GM15510 (cell line): ENCODE results near the gene TUSC1.

Experiments used
- POLR2A ChIP-seq: IDR thresholded peaks from 3 replicates; pipeline ENCODE4 v1.6.1; 2011; ENCODE audit warnings: borderline replicate concordance; ENCODE audit not compliant: insufficient read length; ENCODE audit errors: extremely low read depth

TUSC1 gene

DNA sequence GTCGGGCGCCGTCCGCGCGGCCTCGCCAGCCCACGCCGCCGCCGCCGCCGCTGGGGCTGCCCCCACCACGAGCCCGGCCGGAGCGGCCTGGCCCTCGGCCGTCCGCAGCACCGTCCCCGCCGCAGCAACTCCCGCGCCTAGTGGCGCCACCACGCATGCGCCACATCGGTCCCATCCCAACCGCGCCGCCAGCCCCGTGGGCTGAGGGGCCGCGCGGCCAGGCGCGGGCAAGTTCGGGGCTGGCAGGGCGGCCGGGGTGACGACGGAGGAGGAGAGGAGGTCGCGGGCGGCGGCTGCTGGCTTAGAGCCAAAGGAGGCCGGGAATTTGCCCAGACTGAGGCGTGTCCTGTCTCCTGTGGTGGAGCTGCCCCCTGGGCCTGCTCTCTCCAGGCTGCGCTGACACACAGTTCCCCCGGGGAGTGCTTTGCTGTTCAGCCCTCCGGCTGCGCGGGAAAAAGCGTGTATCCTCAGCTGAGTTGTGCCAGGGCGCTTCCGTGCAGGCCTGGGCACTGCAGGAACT is at the start of gene TUSC1:
TSS of gene TUSC1 (minus strand) at position 298 of the 520 bp plus-strand sequence. CDS start at position 166, 132 bp downstream.
- peak; percentile 23 for TF ChIP-seq POLR2A

DNA sequence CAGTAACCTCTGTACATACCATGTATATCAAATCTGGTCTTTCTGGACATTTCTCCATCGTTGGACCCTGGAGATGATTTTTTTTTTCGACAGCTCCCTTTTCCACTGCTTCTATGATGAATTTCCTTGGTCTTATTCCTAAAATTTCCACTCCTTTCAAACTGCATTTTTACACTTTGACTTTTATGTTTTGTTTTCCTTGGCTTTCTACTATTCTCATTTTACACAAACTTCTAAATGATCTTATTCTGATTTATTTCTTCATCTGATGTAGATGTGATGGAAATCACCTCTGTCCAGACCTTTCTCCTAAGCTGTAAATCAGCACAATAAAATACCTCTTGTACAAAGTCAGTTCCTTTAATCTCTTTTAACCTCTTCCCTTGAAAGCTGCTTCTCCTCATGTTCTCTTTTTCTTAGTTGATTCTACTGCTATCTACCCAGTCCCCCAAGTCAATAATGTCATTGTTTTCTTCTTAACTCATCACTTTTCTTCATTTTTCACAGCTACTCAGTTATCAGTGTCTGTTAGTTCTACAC is 48.7 kb upstream of the TUSC1 start:
- TF ChIP-seq POLR2A: no peak

DNA sequence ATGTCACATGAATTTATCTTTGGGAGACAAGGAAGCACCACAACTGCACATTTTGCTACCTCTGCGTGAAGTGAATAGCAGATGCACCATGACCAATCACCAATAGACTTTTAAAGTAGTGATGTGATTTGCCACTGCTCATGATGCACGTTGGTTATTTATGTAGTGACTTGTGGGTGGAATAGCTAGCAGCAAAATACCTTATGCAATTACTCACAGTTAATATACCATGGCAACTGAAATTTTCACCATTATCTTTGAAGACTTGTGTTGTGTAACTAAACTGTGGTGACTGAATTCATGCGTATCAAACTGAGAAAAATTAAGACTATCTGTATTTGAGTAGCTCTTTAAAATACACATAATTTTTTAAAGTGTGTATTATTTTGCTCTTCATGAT is 46.2 kb upstream of the TUSC1 start:
- no peak for TF ChIP-seq POLR2A

DNA sequence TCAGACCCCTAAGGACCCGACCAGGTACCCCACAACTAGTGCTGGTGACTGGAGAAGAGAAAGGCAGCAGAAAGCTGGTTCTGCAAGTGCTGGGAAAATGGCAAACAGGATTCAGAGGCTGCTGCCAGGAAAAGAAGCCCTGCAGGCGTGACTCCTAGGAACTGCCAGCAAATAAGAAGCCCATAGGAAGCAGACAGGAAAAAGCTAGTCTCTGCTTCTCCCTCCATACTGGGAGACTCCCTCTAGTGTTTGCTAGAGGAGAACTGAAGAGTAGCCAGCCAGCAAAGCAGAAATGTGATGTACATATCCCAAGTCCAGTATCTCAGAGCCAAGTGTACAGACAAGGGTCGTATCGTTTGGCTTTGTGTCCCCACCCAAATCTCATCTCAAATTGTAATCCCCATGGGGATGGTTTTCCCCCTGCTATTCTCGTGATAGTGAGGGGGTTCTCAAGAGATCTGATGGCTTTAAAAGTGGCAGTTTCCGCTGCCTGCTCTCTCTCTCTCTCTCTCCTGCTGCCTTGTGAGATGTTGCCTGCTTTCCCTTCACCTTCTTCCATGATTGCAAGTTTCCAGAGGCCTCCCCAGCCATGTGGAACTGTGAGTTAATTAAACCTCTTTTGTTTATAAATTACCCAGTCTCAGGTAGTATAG is 38.1 kb upstream of the TUSC1 start:
- no peak for TF ChIP-seq POLR2A

DNA sequence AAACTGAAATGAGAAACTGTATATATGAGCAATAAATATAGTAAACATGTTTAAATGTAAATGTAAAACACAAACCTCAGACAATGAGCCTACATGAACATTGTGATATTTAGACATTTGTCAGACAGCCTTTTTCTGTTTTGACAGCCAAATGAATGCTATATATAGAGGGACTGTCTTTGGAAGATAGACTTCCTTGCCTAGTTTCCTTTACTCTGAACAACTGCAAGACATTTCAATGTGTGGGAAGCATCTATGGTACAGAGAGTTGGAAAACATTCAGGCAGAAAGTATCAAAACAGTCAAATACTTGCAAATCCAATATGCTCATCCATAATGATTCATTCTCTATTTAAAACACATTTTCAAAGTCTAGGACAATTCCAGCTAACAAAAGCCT is 31.7 kb upstream of the TUSC1 start:
- no peak for TF ChIP-seq POLR2A

DNA sequence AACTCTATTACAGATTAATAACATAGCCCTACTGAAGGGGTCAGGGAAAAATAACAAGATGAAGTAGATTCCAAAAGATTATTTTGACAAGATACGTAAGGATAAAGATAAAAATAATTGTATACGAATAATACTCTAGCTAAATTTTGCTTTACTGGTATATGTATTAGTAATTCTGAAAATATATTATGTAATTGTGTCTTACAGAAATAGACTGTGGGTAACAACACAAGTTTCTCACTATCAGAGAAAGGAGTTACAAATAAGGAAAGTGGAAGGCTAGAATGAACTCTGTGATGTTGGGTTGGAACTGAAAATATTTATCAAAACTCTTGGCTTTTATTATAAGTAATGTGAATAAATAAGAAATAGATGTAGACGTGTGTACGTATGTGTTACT is 26.6 kb upstream of the TUSC1 start:
- TF ChIP-seq POLR2A: no peak

DNA sequence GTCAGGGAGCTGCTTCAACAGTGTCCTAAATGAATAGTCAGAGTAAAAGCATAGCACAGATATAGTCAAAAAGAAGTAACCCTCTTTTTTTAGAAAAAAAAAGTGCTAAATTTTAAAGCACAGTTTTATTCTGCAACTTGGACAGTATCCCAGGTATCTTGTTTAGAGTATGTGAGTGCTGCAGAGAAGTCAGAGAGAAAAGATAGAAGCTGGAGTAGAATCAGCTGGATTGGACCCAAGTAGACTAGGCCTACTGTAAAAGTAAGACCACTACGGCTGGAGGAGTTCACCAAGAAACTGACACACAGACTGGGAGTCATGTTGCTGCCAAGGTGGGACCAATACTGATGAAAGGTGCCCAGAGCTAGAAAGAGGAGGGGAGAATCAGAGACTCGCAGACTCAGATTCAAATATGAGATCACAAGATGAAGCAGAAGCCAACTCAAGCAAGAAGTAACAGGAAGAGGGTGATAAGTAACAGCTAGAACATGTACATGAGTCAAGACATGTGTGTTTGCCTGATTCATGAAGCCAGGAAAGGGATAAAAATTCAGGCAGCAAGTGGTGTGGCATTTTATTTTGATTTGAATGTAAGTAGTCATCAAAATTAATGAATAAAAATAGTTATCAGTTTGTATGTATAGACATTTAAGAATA is 25.6 kb upstream of the TUSC1 start:
- no peak for TF ChIP-seq POLR2A

DNA sequence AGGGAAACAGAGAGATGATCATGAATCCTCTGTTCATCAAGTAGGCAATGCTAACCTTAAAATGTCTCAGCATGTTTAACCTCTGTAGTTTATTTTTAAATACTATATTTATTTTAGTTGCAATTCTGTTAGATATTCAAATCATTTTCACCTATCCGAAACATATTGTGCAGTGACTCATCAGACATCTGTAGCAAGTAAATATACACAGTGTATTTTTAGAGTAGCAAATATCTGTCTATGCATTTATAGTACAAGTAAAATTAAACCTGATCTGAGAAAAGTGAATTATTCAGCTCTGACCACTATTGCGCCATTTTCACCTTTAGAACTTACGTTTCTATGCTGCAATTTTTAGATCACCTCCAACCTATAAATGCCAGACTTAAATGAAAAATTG is 24.3 kb upstream of the TUSC1 start:
- TF ChIP-seq POLR2A: no peak

DNA sequence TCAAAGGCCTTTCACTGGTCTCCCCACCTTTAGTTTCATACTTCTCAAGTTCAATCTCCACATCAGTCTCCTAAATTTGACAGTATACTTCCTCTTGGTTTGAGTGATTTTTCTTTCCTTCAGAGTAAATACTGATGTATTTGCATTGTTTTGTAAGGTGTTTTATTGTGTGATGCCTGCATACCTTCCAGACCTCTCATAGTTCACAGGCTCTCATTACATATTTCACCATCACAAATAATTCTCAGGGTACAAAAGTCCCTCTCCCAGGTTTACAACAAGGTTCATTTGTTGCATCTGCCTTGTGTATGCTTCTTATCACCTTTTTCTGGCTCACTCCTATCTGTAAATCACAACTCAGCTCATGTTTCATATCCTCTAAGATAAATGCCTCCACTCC is 22.2 kb upstream of the TUSC1 start:
- TF ChIP-seq POLR2A: no peak

DNA sequence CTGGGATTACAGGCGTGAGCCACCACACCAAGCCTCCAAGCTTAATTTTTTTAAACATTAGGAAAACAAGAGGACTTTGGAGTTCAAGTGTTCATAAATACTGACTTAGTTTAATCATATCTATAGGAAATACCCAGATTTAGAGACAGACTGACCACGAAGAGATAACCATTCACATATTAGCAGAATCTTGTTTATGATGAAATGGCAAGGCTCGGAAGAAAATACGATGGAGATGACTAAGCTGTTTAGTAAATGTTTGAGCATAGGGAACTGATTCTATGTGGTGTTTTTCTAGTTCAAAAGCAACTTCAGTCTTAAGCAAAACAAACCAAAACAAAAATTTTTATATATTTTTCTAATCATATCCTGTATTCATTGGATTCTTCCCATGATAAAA is 13.5 kb upstream of the TUSC1 start:
- TF ChIP-seq POLR2A: no peak

DNA sequence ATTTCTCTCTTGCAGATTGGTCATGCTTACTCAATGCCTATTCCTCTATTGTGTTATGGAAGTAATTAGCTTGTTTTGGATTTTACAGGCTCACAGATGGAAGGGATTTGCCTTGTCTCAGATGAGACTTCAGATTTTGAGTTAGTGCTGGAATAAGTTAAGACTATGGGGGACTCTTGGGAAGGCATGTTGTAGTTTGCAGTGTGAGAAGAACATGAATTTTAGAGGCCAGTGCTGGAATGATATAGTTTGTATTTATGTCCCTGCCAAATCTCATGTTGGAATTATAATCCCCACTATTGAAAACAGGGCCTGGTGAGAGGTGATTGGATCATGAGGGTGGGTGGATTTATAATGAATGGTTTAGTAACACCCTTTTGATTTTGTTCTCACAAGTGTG is 6.1 kb upstream of the TUSC1 start:
- TF ChIP-seq POLR2A: no peak

DNA sequence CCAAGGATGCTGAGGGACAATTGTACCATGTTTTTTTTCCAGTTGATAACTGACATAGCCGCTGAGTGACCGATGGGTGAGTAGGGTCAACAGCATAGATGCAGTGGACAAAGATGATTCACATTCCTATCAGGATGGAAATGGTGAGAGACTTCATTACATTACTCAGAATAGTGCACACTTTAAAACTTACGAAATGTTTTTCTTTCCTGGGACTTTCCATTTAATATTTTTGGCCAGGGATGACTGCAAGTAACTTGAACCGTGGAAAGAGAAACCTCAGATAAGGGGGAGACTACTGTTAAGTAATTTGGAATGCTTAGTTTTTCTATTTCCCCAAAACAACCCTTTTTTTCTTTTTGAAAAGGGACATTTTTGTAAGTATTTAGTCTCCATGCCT is 3.0 kb upstream of the TUSC1 start:
- no peak for TF ChIP-seq POLR2A

DNA sequence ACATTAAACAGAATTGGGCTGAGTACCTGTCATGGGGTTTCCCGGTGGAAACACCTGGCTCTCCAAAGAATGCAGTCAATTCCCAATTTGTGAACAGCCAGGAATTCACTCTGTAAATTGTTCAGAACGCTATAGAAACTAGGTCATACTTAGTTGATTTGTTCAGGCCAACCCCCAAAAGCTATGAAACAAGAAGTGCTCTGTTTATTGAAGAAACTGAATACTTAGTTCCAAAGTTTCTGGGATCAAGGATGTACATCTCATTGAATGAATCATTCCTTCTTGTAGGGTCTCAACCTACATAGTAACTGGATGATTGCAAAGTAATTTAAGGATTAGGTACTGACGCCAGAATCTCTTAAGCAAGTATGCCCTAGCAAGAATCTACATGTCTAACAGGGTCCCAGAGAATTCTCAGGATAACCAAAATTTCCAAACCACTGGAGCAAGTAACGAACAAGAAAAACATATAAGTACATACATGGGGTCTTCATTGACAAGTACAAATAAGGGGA is 659 bp upstream of the TUSC1 start:
- TF ChIP-seq POLR2A: no peak

DNA sequence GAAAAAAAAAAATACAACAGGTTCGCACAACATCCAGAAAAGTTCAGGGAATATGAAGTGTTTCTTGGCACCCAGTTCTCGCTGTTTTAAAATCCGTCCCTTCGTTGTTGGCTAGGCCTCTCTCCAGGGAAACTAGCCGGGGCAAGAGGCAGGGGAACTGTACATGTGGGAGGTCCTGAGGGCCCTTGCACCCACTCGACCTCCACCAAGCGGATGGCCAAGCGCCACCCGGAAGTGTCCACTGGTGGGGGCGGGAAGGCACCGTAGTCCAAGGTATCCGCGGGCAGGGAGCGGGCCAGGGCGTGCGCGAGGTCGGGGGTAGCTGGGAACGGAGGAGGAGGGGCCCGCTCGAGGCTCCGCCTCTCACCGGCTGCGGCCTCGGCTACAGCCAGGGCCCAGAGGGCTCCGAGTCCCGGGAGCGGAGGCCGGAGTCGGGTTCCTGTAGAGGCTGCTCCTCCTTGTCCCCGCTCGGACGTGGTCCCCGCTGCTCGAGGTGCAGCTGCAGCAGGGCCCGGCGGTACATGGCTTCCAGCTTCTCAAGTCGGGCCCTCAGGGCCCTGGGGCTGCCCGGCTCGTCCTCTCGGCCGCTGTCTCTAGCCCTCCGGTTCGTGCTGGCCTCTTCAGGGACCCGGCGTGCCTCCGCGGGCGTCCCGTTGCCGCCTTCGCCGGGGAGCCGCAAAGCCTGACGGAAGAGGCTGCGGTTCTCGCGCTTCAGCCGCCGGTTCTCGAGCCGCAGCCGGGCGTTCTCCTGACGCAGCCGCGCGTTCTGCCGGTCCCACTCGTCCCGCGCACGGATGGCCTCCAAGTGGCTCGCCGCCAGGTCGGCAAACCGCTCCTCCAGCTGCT is 720 bp downstream of the TUSC1 start:
- peak; percentile 55 for TF ChIP-seq POLR2A

DNA sequence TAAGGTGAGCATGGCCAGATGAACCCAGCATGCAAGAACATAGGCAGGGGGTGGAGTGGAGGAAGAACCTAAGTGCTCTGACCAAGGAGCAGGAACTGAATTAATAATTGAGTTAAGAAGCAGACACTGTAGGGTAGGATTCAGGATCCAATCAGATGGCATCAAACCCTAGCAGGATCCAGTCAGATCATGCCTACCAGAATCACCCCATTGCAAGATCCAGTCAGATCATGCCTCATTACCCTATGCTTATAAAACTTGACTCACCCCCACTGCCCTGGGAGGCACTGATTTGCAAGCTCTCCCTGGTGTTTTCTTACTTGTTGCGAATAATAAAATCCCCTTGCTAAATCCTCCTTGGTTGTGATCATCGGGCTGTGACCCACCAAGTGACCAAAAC is 19.7 kb downstream of the TUSC1 start:
- no peak for TF ChIP-seq POLR2A
